DMS 273 treated with DMSO at 0.1 percent for 48 hours (cell line): ENCODE data around the gene PIEZO1.

Experiments used
- DNase-seq: peaks from one replicate; lab custom pipeline; 2025; lab: John Stamatoyannopoulos, UW

Gene PIEZO1

DNA sequence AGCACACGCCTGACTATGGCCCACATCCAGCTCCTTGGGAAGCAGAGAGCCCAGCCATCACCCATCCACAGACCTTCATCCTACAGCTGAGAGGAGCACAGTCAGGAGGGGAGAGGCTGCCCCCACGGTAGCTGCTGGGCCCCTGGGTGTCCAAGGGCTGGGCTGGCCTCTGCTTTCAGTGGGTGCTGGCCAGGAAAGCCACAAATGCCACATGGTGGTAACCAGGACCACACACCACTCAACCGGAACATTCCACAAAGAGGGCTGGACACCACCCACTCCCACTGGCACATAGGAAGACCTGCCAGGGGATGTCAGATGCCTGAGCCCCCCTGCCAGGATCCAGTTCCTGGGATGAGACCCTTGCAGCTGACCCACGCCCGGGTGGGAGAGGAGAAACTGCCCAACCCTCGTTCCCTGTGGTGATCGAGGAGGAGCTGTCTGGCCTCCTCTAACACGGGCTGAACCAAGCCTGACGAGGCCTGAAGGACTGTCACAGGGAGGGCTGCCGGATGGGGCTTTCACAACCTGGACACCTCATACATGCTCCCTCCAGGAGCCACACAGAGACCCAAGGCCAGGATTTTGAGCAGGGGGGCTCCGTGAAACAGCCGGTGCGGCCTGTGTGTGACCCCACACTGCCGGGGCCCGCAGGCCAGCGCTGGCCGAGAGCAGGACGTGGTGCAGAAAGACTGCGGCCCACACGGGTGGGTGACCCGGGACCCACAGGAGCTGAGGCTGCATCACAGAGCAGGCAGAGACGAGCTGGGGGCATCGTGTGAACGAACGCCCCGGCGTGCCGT is 30.7 kb downstream of the PIEZO1 start:
- no peak for DNase-seq

- no peak for DNase-seq
These were observed 31.4 kb downstream of the PIEZO1 start for GRCh38 chr16:88753602-88754001.

- DNase-seq = no peak
These were observed 31.8 kb downstream of the PIEZO1 start for GRCh38 chr16:88753191-88753590.

GRCh38 chr16:88752386-88753002 is 32.5 kb downstream of the PIEZO1 start:
- DNase-seq = no peak

- peak; percentile 46 for DNase-seq
These were observed 34.2 kb downstream of the PIEZO1 start for GRCh38 chr16:88750854-88751253.

DNA sequence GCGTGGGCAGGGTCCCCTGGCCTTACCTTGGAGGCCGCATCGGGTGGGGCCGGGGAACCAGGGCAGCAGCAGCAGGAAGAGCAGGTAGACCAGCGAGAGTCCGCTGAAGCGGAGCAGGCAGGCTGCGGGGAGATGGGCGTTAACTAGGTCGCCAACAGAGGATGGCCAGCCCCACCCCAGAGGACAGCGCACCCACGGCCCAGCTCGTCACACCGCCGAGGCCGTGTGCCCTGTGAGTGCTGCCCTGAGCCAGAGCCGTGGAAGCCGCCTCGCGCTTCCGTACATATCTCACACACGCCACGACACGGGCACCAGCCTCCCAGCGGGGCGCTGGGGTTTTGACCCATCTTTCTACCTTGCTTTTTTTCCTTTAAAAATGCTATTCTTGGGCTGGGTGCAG is 35.7 kb downstream of the PIEZO1 start:
- no peak for DNase-seq

DNA sequence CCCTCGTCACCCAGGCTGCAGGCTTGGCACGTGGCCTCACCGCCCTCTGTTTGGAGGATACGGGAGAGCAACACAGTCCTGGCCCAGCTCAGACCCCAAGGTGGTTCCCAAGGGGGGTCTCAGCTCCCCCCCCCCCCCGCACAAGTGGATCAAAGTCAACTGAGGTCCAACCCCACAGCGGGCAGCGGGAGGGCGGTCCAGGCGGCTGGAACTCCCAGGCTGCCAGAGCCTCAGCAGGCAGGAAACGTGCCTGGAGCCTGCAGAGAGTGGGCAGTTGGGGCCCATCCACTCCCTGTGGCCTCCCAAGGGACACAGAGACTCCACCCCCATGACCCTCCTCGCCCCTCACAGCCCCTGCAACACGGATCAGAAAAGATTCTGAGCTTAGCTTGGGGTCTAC is 36.7 kb downstream of the PIEZO1 start:
- no peak for DNase-seq

DNA sequence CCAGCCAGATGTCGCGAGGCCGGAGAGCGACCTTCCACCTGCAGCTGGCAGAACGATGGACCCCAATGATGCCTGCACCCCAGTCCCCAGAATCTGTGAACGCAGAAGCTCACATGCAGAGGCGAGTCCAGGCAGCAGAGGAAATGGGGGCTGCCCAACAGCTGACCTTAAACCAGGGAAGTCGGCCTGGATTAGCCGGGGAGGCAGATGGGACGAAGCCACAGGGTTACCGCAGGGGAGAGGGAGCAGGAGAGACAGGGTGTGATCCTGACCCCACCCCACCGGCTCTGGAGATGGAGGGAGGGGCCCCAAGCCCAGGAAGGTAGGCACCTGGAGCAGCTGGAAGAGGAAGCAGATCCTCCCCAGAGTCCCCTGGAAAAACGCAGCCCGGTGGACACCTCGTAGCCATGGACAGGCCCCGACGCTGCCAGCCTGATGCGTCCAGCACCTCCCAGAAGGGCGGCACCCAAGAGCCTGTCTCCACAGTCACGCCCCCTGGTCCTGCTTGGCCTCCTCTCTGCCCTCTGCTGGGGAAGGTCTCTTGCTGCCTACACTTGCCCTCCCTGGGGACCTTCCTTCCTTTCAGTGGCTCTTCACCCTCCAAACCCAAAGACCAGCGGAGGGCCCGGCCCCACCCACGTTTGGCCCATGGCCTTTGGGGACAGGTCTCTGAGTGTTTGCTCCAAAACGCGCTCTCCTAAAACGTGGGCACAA is 37.3 kb downstream of the PIEZO1 start:
- DNase-seq = no peak

DNA sequence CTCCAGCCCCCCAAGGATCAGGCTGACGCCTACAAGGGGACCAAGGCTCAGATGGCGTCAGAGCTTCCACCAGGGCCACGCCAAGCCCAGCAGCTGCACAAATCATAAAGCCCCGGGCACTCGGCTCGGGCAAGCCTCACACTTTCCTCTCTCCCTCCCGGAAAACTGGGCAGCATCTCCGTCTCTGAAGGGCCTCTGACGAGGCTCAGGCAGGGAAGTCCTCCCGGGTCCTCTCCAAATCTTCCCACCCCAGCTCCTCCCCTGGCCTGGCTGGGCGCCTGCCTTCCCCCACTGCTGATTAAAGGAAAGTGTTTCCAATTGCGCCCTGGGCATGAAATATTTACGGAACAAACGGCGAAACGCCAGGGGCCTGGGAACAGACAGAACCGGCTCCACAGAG is 38.5 kb downstream of the PIEZO1 start:
- no peak for DNase-seq

DNA sequence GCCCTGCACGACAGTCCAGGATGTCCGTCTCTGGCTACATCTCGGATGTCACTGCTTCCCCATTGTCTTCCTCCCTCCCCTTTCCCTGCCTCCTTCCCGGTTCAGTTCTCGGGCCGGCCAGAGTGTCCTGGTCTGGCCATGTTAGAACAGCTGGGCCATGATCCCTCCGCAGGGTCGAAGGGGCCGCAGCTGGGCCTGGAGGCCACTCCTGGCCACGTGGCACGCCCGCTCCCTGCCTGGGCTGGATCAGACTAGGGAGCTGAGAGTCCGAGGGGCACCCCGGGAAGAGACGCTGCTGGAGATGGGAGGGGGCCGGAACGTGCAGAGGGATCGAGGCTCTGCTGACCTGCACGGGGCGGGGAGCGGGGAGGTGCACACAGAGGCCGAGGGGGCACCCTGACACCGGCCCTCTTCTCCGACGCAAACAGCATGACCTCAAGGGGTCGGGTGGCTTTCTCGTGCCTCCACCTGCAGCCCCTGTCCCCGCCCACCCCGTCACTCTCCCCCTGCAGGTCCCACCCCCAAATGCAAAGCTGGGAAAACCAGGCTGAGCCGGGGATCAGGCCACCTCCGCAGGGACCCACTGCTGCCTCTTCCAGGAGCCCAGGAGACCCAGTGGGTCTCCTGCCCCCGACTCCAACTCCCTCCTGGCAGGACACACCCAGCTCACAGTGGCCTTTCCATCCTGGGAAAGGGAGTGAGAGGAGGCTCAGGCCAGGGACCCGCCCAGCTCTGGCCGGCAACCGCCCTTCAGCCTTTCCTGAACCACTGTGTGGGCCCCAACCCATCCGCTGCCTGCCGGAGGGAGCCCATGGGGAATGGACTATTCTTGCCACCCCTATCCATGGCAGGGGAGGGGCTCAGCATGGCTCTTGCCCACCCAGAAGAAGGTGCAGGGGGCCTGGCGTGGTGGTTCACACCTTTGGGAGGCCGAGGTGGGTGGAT is 40.2 kb downstream of the PIEZO1 start:
- DNase-seq = no peak

GRCh38 chr16:88743693-88744576 is 41.1 kb downstream of the PIEZO1 start:
- DNase-seq = no peak

DNA sequence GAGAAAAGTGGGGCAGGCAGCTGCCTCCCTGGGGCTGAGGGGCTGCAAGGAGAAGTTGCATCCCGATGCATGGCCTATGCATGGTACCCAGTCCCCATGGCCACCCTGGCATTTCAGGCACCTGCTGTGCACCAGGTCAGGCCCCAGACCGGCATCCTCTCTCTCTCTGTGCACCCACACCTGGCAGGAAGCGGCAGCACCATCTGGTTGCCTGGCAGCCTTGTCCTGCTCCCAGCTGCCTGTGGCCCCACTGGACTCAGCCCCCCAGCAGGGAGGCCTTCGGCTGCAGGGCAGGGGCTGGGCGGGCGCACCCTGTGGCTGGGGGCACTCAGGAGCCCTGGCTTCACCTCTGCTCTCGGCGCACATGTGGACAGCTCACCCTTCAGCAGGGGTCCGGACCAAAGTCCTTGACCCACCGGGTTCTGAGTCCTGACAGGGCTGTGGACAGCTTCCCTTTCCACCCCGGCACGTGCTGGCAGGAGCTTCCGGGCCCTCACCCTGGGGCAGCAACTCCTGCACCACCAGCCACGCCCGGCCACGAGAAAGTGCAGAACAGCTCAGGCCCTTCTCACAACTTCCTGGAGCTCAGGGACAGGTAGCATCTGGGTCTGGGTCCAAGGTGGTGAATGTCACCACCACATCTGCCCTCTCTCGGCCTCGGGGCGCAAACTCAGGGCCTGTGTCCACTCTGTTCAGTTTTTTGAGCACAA is 42.0 kb downstream of the PIEZO1 start:
- no peak for DNase-seq

DNA sequence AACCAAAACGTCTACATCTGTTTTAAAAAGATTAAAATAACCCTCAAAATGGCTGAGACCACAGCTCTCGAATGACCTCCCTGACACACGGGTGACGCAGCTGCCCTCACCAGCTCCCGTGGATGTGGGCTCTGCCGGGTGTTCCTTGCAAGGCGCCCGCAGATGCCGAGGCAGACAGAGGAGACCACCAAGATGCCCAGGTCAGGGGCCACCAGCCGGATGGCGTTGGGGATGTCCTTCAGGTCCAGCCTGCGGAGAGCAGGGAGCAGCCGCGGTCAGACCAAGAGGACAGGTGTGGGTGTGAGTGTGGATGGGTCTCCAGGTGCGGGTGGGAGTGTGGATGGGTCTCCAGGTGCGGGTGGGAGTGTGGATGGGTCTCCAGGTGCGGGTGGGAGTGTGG is 43.7 kb downstream of the PIEZO1 start:
- DNase-seq = no peak

DNA sequence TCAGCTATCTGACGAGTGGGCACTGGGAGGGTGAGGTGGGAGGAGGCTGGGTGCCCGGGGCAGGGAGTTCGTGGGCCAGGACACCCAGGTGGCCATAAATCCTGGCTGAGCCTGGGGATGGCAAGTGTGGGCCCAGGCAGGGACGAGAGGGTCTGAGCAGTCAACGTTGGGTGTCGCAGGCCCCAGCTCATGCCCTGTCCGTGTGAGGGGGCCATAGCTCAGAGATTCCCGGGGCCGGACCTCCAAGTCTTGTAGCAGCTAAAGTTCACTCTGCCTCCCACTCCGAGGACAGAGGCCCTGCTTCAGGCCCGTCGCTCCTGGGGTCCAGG is 44.3 kb downstream of the PIEZO1 start:
- DNase-seq = no peak

- no peak for DNase-seq
These were observed 44.9 kb downstream of the PIEZO1 start for GRCh38 chr16:88739977-88740726.

GRCh38 chr16:88739139-88739976 is 45.7 kb downstream of the PIEZO1 start:
- DNase-seq = no peak

GRCh38 chr16:88738151-88739084 is 46.6 kb downstream of the PIEZO1 start:
- no peak for DNase-seq
